SU-DHL-6 (cell line): ENCODE data around the gene ABCA13.

Experiments used
- CTCF ChIP-seq: fragments of 200-600 bp; sonication (generic); IDR thresholded peaks from one replicate; pipeline ENCODE4 v1.5.1; 2017; ENCODE audit warnings: antibody characterized with exemption, mild to moderate bottlenecking, low read length, moderate library complexity; ENCODE audit not compliant: insufficient read depth, poor library complexity, severe bottlenecking
- EZH2phosphoT487 ChIP-seq: fragments of 200-600 bp; sonication (generic), shearing (Covaris generic); conservative IDR thresholded peaks from 2 replicates; pipeline ENCODE4 v1.6.1; 2018; ENCODE audit warnings: mild to moderate bottlenecking, antibody characterized with exemption, low read length, moderate library complexity, mixed read lengths

DNA sequence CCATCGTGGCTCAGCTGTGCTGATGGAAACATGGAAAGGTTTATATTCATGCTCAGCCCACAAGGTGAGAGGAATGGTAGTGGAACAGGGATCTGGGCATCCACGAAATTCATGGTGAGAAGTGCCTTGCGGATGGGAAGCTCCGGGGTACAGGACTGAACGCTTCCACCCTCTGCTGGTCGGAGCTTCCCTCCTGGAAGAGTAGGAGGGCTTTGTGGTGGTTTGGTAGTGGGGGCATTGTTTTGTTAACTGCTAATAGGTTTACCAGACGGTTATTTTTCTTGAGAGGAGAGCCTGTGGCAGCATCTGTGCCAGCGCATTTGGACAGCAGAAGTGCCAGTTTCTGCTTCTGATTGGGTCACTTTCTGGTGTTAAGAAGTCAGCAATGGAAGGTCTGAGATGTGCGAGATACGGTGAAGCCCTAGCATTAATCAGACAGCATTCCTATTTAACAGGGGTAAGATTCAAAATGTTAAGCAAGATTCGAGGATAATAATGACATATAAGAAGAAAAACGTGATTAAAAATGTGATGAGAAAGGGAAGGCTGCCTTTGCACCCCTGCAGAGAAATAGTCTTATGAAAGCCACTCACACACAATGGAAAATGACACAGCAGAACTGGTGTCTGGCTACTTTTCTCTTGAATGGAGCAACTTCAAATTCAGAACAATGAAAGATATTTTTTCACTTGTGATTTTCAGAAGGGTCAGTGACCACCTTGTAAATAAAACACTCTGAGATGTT, 17.7 kb downstream of the ABCA13 start:
- no peak for TF ChIP-seq CTCF
- no peak for TF ChIP-seq EZH2phosphoT487
